Measurements from ENCODE around the gene FAXDC2. TPM values are rescaled to one million over a fixed set of nuclear protein-coding genes. Genes with fewer than 3 reads are reported as not detected.

The FAXDC2 gene
- total and polyA plus RNA-seq, 2 donors, result 28.2 to 47.8 TPM

DNA sequence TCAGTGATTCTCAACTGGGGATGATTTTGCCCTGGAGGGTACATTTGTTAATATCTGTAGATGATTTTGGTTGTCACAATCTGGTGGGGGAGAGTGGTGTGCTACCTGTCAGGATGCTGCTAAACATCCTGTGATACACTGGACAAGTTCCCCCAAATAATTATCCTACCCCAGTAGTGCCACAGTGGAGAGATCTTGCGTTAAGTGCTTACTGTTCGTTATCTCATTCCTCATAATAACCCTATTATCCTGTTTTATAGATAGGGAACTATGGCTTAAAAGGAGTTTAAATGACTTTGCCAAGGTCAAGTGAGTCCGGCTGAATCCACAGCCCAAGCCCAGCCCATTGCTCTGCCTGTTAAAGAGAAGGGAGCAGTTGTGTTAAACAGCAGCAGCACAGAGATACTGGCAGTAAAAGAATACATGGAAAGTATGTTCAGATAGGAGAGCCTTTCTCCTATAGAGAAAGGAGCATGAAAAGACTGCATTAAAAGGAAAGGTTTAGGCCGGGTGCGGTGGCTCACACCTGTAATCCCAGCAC is 23.5 kb upstream of the FAXDC2 start:
- Histone ChIP-seq H3K27ac (ENCODE audit: low read depth) (no peak overlapping the region), H3K4me1 (ENCODE audit: insufficient read depth) (no peaks in the 10 kb centered on the region), H3K36me3 (ENCODE audit: insufficient read depth) (peaks cover 14% of the 10 kb centered on the region), H3K4me3 (ENCODE audit: low read depth, low read length) (no peak overlapping the region)
- DNase-seq (ENCODE audit: extremely low spot score), result no peak
- WGBS, result 85% methylated on average over 5 of the region's 5 CpGs

DNA sequence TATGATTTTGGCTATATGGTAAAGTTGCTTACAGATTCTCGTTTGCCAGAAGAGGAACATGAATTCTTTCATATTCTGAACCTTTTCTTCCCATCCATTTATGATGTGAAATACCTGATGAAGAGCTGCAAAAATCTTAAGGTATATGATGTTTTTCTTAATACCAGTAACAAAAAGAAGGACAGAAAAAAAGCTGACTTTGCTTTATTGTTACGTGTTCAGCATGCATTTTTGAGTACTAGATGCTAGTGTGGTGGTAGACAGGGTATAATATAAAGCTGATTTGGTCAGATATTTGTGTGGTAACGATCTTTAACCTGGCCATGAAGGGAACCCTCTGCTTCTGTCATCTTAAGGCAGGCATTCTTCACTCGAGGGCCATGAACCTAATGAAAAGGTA is 21.3 kb upstream of the FAXDC2 start:
- Histone ChIP-seq H3K4me3 (ENCODE audit: low read depth, low read length) (no peak overlapping the region), H3K27ac (ENCODE audit: low read depth) (no peak overlapping the region), H3K4me1 (ENCODE audit: insufficient read depth) (no peaks in the 10 kb centered on the region), H3K36me3 (ENCODE audit: insufficient read depth) (peaks cover 14% of the 10 kb centered on the region)
- WGBS, result 93% methylated on average over 4 of the region's 4 CpGs
- no peak for DNase-seq (ENCODE audit: extremely low spot score)

DNA sequence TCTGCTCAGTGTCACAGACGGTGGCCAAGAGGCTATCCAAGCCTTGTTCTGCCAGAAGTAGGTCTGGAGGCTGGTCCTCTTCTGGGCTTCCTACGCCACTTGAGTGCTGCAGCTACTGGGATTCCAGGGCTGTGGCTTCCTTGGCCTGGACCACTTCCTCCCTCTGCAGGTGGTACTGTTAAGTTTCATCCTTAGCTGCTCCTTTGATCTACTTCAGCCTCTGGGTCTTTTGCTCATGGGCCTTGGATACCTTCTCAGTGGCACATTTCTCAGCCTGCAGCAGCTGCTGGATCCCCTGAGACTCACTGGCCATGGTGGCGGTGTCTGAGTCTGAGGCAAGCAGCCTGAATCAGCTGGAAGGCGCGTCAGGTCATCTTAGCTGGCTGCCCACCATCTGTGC is 18.3 kb upstream of the FAXDC2 start:
- 88% methylated on average over 5 of the region's 5 CpGs for WGBS
- Histone ChIP-seq H3K36me3 (ENCODE audit: insufficient read depth) (peaks cover 8% of the 10 kb centered on the region), H3K4me3 (ENCODE audit: low read depth, low read length) (no peak overlapping the region), H3K4me1 (ENCODE audit: insufficient read depth) (no peaks in the 10 kb centered on the region), H3K27ac (ENCODE audit: low read depth) (no peak overlapping the region)
- DNase-seq (ENCODE audit: extremely low spot score), result no peak

GRCh38 chr5:154866841-154867240 is 16.4 kb upstream of the FAXDC2 start:
- WGBS, result 78% methylated on average over 2 of the region's 2 CpGs
- Histone ChIP-seq H3K27ac (ENCODE audit: low read depth) (no peak overlapping the region), H3K4me1 (ENCODE audit: insufficient read depth) (no peaks in the 10 kb centered on the region), H3K4me3 (ENCODE audit: low read depth, low read length) (no peak overlapping the region), H3K36me3 (ENCODE audit: insufficient read depth) (peaks cover under 1% of the 10 kb centered on the region)
- no peak for DNase-seq (ENCODE audit: extremely low spot score)

GRCh38 chr5:154865466-154866184 is 15.2 kb upstream of the FAXDC2 start:
- Histone ChIP-seq H3K4me1 (ENCODE audit: insufficient read depth) (no peaks in the 10 kb centered on the region), H3K4me3 (ENCODE audit: low read depth, low read length) (no peak overlapping the region), H3K27ac (ENCODE audit: low read depth) (no peak overlapping the region), H3K36me3 (ENCODE audit: insufficient read depth) (no peaks in the 10 kb centered on the region)
- WGBS, result 52% methylated on average over 5 of the region's 5 CpGs
- no peak for DNase-seq (ENCODE audit: extremely low spot score)

GRCh38 chr5:154863291-154864080 is 13.1 kb upstream of the FAXDC2 start:
- no peaks in the 10 kb centered on the region for H3K4me1 ChIP-seq (ENCODE audit: insufficient read depth)
- H3K27ac ChIP-seq (ENCODE audit: low read depth), result no peak overlapping the region
- DNase-seq (ENCODE audit: extremely low spot score), result no peak
- no peaks in the 10 kb centered on the region for H3K36me3 ChIP-seq (ENCODE audit: insufficient read depth)
- no peak overlapping the region for H3K4me3 ChIP-seq (ENCODE audit: low read depth, low read length)
- 88% methylated on average over 7 of the region's 7 CpGs for WGBS

GRCh38 chr5:154862766-154863165 is 12.4 kb upstream of the FAXDC2 start:
- DNase-seq (ENCODE audit: extremely low spot score), result no peak
- H3K36me3 ChIP-seq (ENCODE audit: insufficient read depth), result no peaks in the 10 kb centered on the region
- no peak overlapping the region for H3K27ac ChIP-seq (ENCODE audit: low read depth)
- H3K4me3 ChIP-seq (ENCODE audit: low read depth, low read length), result no peak overlapping the region
- no peaks in the 10 kb centered on the region for H3K4me1 ChIP-seq (ENCODE audit: insufficient read depth)
- 84% methylated on average over 2 of the region's 2 CpGs for WGBS

DNA sequence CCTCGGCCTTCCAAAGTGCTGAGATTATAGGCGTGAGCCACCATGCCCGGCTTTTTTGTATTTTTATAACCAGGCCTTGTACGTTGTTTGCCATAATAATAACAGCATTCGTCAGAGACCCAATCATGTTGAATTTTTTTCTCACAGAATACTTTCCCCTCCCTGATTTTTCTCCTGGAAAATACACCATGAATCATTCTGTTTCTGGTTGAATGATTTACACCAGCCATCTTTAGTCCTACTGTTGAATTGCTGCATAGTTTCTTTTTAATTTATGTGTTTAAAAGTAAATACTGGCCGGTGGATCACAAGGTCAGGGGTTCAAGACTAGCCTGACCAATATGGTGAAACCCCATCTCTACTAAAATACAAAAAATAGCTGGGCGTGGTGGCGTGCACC is 11.5 kb upstream of the FAXDC2 start:
- Histone ChIP-seq H3K4me1 (ENCODE audit: insufficient read depth) (no peaks in the 10 kb centered on the region), H3K27ac (ENCODE audit: low read depth) (no peak overlapping the region), H3K4me3 (ENCODE audit: low read depth, low read length) (no peak overlapping the region), H3K36me3 (ENCODE audit: insufficient read depth) (no peaks in the 10 kb centered on the region)
- WGBS, result 85% methylated on average over 8 of the region's 8 CpGs
- DNase-seq (ENCODE audit: extremely low spot score), result no peak

DNA sequence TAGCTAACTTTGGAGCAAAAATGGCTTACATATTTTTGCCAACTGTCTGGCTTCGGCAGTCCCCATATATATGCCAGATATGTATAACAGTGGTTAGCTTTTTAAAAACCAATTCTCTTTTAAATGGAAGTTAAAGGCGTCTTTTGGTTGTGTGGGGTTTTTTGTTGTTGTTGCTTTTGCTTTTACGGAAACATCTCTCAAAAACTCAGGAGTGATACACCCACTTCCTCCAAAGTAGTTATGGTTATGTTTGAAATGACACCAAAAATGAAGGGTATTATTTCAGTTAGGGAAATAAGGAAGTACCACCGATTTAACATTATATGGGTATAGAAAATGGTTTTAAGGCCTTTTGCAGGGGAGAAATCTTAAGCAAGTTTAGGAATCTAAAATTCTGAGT is 10.4 kb upstream of the FAXDC2 start:
- no peaks in the 10 kb centered on the region for H3K4me1 ChIP-seq (ENCODE audit: insufficient read depth)
- WGBS, result 48% methylated on average over 4 of the region's 4 CpGs

GRCh38 chr5:154860123-154860522 is 9.7 kb upstream of the FAXDC2 start:
- H3K4me3 ChIP-seq (ENCODE audit: low read depth, low read length), result peak overlapping the region; percentile 92
- no peak for DNase-seq (ENCODE audit: extremely low spot score)
- 30% methylated on average over 5 of the region's 5 CpGs for WGBS
- H3K4me1 ChIP-seq (ENCODE audit: insufficient read depth), result no peaks in the 10 kb centered on the region
- no peak overlapping the region for H3K27ac ChIP-seq (ENCODE audit: low read depth)
- no peaks in the 10 kb centered on the region for H3K36me3 ChIP-seq (ENCODE audit: insufficient read depth)

More for the DNA sequence above, 10.4 kb upstream of the FAXDC2 start:
- Histone ChIP-seq H3K4me3 (ENCODE audit: low read depth, low read length) (no peak overlapping the region), H3K27ac (ENCODE audit: low read depth) (no peak overlapping the region), H3K36me3 (ENCODE audit: insufficient read depth) (no peaks in the 10 kb centered on the region)
- DNase-seq (ENCODE audit: extremely low spot score), result no peak

DNA sequence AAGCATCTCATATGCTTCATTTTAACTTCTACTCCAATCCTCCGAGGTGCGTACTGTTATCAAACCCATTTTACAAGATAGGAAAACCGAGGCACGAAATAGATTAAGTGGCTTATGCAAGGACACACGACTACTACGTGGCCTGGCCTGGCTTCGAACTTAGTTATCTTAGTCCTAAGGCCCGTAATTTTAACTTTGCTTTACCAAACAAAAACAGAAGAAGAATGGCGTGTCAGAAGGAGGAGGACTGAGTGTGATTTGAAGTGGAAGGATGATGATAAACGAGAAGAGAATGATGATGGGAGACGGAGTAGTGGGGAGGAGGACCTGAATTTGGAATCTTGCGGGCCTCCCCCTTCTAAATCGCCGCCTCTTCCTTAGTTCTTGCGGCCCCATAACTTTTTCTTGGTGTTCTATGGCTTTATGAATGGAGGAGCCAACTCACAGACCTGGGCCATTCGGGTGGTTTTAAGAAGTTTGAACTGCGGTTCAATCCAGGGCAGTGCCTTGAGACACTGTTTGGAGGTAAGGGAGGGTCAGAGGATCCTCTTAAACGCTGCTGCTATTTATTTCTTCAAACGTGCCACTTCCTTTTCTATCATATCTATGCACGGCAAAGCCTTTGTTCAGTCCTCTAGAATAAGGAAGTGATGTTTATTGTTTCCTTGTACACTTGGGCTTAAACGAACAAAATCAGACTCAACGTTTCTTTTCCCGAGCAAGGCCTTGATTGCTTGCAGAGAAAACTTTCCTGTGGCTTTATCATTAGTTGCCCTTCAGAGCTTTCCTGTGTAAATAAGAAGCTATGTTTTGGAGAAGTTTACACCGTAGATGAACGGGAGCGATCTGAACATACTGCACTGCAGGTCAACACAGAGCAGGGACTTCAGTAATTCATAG is 8.8 kb upstream of the FAXDC2 start:
- H3K27ac ChIP-seq (ENCODE audit: low read depth), result peak overlapping the region; percentile 97
- peak overlapping the region; percentile 92 for H3K4me3 ChIP-seq (ENCODE audit: low read depth, low read length)
- no peak for DNase-seq (ENCODE audit: extremely low spot score)
- no peaks in the 10 kb centered on the region for H3K36me3 ChIP-seq (ENCODE audit: insufficient read depth)
- no peaks in the 10 kb centered on the region for H3K4me1 ChIP-seq (ENCODE audit: insufficient read depth)
- WGBS, result under 1% methylated on average over 26 of the region's 26 CpGs

DNA sequence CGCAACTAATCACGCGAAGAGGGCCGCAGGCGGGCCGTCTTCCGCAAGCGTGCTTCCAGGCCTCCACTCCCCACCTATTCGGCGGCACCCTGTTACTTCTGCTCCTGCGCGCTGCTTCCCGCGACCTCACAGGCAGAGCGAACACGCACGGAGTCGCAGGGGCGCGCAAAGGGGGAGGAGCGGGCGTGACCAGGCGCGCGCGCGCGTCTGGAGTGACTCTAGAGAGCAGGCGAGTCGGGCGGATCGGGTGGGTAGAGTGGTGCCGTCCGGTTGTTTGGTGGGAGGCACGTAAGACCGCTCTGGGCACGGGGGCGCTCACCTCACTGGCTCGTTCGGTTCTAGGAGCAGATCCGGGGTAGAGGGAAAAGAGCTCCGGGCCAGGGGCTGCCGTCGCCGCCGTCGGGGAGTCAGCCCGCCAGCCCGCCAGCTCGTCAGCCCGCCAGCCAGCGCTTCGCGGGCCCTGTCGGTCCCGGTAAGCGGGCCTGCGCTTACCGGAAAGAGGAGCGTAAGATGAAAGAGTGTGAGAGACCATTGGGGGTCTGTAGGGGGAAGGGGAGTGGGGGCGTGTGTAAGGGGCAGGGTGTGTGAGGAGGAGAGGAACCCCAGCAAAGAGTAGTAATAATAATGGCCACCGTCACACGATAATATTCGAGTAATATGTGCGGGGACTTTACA is 8.0 kb upstream of the FAXDC2 start, which contains the start of gene CNOT8:
Gene CNOT8 (plus strand): TSS at position 331 of the 675 bp plus-strand sequence. CDS start 4,652 bp downstream, outside the sequence.
- H3K4me3 ChIP-seq (ENCODE audit: low read depth, low read length), result peak within 1 kb of the TSS; percentile 92
- no peaks in the 10 kb centered on the region for H3K36me3 ChIP-seq (ENCODE audit: insufficient read depth)
- under 1% methylated on average over 65 of the region's 65 CpGs for WGBS
- peak within 1 kb of the TSS; percentile 97 for H3K27ac ChIP-seq (ENCODE audit: low read depth)
- DNase-seq (ENCODE audit: extremely low spot score), result peak; percentile 94
- H3K4me1 ChIP-seq (ENCODE audit: insufficient read depth), result no peaks in the 10 kb centered on the region
